T-helper 2 cell treated with Interferon-gamma antibody and Interleukin-4, amounts not matched to agents 100 ng/mL and 5 ng/mL, for 36 hours (primary cell): Measurements from ENCODE around the gene ATP2B3. TPM values are rescaled to one million over a fixed set of nuclear protein-coding genes. Genes with fewer than 3 reads are reported as not detected.

ENCODE experiments used
- intact Hi-C: fragments of 100-400 bp; cut with micrococcal nuclease; formaldehyde crosslinking; loops from one replicate; pipeline ENCODE4 v1.15.1; 2023
- total RNA-seq: library from RNA; stranded (reverse); gene quantifications from 2 replicates; pipeline ENCODE4 v1.2.3, GENCODE V29; 2022

Gene ATP2B3
- not detected in 2 replicates for total RNA-seq

- intact Hi-C loops = no loop called here
These were observed at the start of gene ATP2B3 for GRCh38 chrX:153517423-153517822. TSS of gene ATP2B3 (plus strand) at chrX:153517642. CDS start at chrX:153536248, 18,606 bp downstream.

- intact Hi-C loops = loop anchor here (10.0 kb wide), 1 partner anchor 63 kb away; the partner anchor contains the start of gene PNMA6E
These were observed 49.3 kb upstream of the ATP2B3 start for GRCh38 chrX:153468008-153468580.

GRCh38 chrX:153469811-153470410 lies 47.5 kb upstream of the ATP2B3 start:
- intact Hi-C loops = loop anchor here (1.0 to 10.0 kb wide), 5 partner anchors 65 to 528 kb away; partner anchors contain the start of genes CCNQ and PNMA6E

GRCh38 chrX:153470411-153471363 lies 46.8 kb upstream of the ATP2B3 start, which contains the start of gene HAUS7:
TSS of gene HAUS7 (minus strand) at chrX:153470576. CDS start at chrX:153470557, 19 bp downstream.
- intact Hi-C loops = loop anchor here (1.0 to 5.0 kb wide), 5 partner anchors 37 to 528 kb away; partner anchors contain the start of gene CCNQ

- intact Hi-C loops = loop anchor here (1.0 to 5.0 kb wide), 3 partner anchors 36 to 529 kb away; no protein-coding TSS in a partner anchor
These were observed 45.7 kb upstream of the ATP2B3 start for GRCh38 chrX:153471663-153472280.

GRCh38 chrX:153473126-153473525 lies 44.3 kb upstream of the ATP2B3 start:
- intact Hi-C loops = loop anchor here (5.0 kb wide), 1 partner anchor 531 kb away; no protein-coding TSS in a partner anchor

GRCh38 chrX:153474266-153474665 lies 43.2 kb upstream of the ATP2B3 start:
- intact Hi-C loops = loop anchor here (5.0 kb wide), 1 partner anchor 532 kb away; no protein-coding TSS in a partner anchor

GRCh38 chrX:153474718-153475117 lies 42.7 kb upstream of the ATP2B3 start:
- intact Hi-C loops = loop anchor here (5.0 kb wide), 1 partner anchor 532 kb away; no protein-coding TSS in a partner anchor

GRCh38 chrX:153475271-153475670 lies 42.2 kb upstream of the ATP2B3 start:
- intact Hi-C loops = no loop called here

GRCh38 chrX:153475751-153476281 lies 41.6 kb upstream of the ATP2B3 start:
- intact Hi-C loops = no loop called here

GRCh38 chrX:153476666-153477363 lies 40.6 kb upstream of the ATP2B3 start:
- intact Hi-C loops = no loop called here

- intact Hi-C loops = no loop called here
These were observed 40.0 kb upstream of the ATP2B3 start for GRCh38 chrX:153477364-153477857.

- intact Hi-C loops = no loop called here
These were observed 39.5 kb upstream of the ATP2B3 start for GRCh38 chrX:153477901-153478300.

GRCh38 chrX:153478746-153479145 lies 38.7 kb upstream of the ATP2B3 start:
- intact Hi-C loops = no loop called here

- intact Hi-C loops = no loop called here
These were observed 36.4 kb upstream of the ATP2B3 start for GRCh38 chrX:153481043-153481442.

- intact Hi-C loops = no loop called here
These were observed 34.9 kb upstream of the ATP2B3 start for GRCh38 chrX:153482376-153483015.

- intact Hi-C loops = no loop called here
These were observed 31.9 kb upstream of the ATP2B3 start for GRCh38 chrX:153485396-153486080.

- intact Hi-C loops = no loop called here
These were observed 31.3 kb upstream of the ATP2B3 start for GRCh38 chrX:153486171-153486570.

GRCh38 chrX:153487590-153488071 lies 29.8 kb upstream of the ATP2B3 start:
- intact Hi-C loops = no loop called here
